Gastroesophageal sphincter (tissue), 4 donors: ENCODE results near the gene COL25A1. TPM values are rescaled to one million over a fixed set of nuclear protein-coding genes. Genes with fewer than 3 reads are reported as not detected.

Experiments
- ATAC-seq: fragments of 150-250 bp; one replicate; pipeline ENCODE4 v1.9.1; 2016; ENCODE audit warnings: mild to moderate bottlenecking, moderate library complexity
- H3K27ac ChIP-seq, 4 donors: fragments of 200-600 bp; sonication (generic) in 3 of 4; 1 replicate in 3 of 4; 2 replicates in 1 of 4; pipeline ENCODE4 v1.5.1; 2016 to 2019
- H3K27me3 ChIP-seq: fragments of 200-600 bp; sonication (generic); one replicate; pipeline ENCODE4 v1.5.1; 2019
- H3K36me3 ChIP-seq, 2 donors: fragments of 200-600 bp; sonication (generic); one replicate each; pipeline ENCODE4 v1.5.1; 2019; ENCODE audit warnings: control low read depth in 1 of 2
- H3K4me1 ChIP-seq, 3 donors: fragments of 200-600 bp; sonication (generic); 1 replicate in 2 of 3; 2 replicates in 1 of 3; pipeline ENCODE4 v1.5.1; 2016 to 2019; ENCODE audit warnings: control low read depth in 2 of 3
- H3K4me3 ChIP-seq, 2 donors: fragments of 200-600 bp; sonication (generic); one replicate each; pipeline ENCODE4 v1.5.1; 2019; ENCODE audit warnings: mild to moderate bottlenecking in 1 of 2, moderate library complexity in 1 of 2
- H3K9me3 ChIP-seq, 3 donors: fragments of 200-600 bp; sonication (generic); one replicate each; pipeline ENCODE4 v1.5.1; 2017 to 2019; ENCODE audit warnings: control low read depth in 2 of 3
- CTCF ChIP-seq, 4 experiments: fragments of 200-600 bp in 2 of 4; fragments of 450-650 bp in 2 of 4; sonication (generic) in 1 of 4; IDR thresholded peaks; one replicate each; pipeline ENCODE4 v1.5.1; 2017 to 2019; ENCODE audit warnings: antibody characterized with exemption in 4 of 4, mild to moderate bottlenecking in 2 of 4, moderate library complexity in 2 of 4
- EP300 ChIP-seq: sonication (generic); formaldehyde crosslinking; IDR thresholded peaks from one replicate; pipeline ENCODE4 v1.6.1; 2017; ENCODE audit warnings: antibody characterized with exemption, mild to moderate bottlenecking
- POLR2A ChIP-seq, 2 donors: fragments of 450-650 bp; IDR thresholded peaks; one replicate each; pipeline ENCODE4 v1.6.1; 2017; ENCODE audit warnings: antibody characterized with exemption in 2 of 2, mild to moderate bottlenecking in 2 of 2, moderate library complexity in 1 of 2
- POLR2AphosphoS5 ChIP-seq: sonication (generic); formaldehyde crosslinking; IDR thresholded peaks from one replicate; pipeline ENCODE4 v1.6.1; 2017; ENCODE audit warnings: antibody characterized with exemption
- WGBS, 2 donors: methylation state at CpG; one replicate each; pipeline ENCODE4 v1.1.5; 2018; ENCODE audit warnings: low coverage in 1 of 2; 5-methylcytosine and 5-hydroxymethylcytosine counted together
- total RNA-seq, 4 donors: library from RNA; depleted of rRNA; stranded (reverse); fragments of >200 nt; gene quantifications; one replicate each; pipeline ENCODE4 v1.1.0, GENCODE V29; 2016

The COL25A1 gene
- total RNA-seq, 4 donors from 2014 or later = 0.40 to 1.8 (median 1.0) TPM

GRCh38 chr4:109238746-109239145 lies 63.7 kb downstream of the COL25A1 start:
- Histone ChIP-seq H3K36me3 (no peaks in the 10 kb centered on the region), H3K9me3 (no peaks in the 10 kb centered on the region), H3K4me1 (no peaks in the 10 kb centered on the region), H3K4me3 (no peak overlapping the region), H3K27ac (no peak overlapping the region), H3K27me3 (no peaks in the 10 kb centered on the region)
- 69 to 80% methylated on average over 2 of the region's 2 CpGs for WGBS, 2 donors
- no peak for TF ChIP-seq POLR2AphosphoS5
- no peak for TF ChIP-seq CTCF (IDR thresholded peaks at IDR 0.05)
- no peak for TF ChIP-seq EP300
- ATAC-seq = no peak

GRCh38 chr4:109235683-109236082 lies 66.8 kb downstream of the COL25A1 start:
- ATAC-seq = no peak
- H3K27ac ChIP-seq = no peak overlapping the region
- H3K4me3 ChIP-seq = no peak overlapping the region
- no peaks in the 10 kb centered on the region for H3K36me3 ChIP-seq
- TF ChIP-seq POLR2AphosphoS5 (no peak), EP300 (no peak), POLR2A (IDR thresholded peaks at IDR 0.05) (no peak), CTCF (IDR thresholded peaks at IDR 0.05) (no peak)
- H3K27me3 ChIP-seq = no peaks in the 10 kb centered on the region
- H3K9me3 ChIP-seq = no peaks in the 10 kb centered on the region
- 90 to 95% methylated on average over 1 of the region's 1 CpG for WGBS, 2 donors
- no peaks in the 10 kb centered on the region for H3K4me1 ChIP-seq

GRCh38 chr4:109234596-109234995 lies 67.9 kb downstream of the COL25A1 start:
- Histone ChIP-seq H3K9me3 (no peaks in the 10 kb centered on the region), H3K36me3 (no peaks in the 10 kb centered on the region), H3K27me3 (no peaks in the 10 kb centered on the region), H3K4me3 (no peak overlapping the region), H3K27ac (no peak overlapping the region), H3K4me1 (no peaks in the 10 kb centered on the region)
- WGBS, 2 donors = 87% methylated on average over 2 of the region's 2 CpGs
- TF ChIP-seq POLR2AphosphoS5 = no peak
- ATAC-seq = no peak

GRCh38 chr4:109233570-109233969 lies 68.9 kb downstream of the COL25A1 start:
- Histone ChIP-seq H3K9me3 (no peaks in the 10 kb centered on the region), H3K36me3 (no peaks in the 10 kb centered on the region), H3K27ac (no peak overlapping the region), H3K27me3 (no peaks in the 10 kb centered on the region), H3K4me3 (no peak overlapping the region), H3K4me1 (no peaks in the 10 kb centered on the region)
- no peak for ATAC-seq
- TF ChIP-seq POLR2AphosphoS5 = no peak
- no peak for TF ChIP-seq CTCF (IDR thresholded peaks at IDR 0.05)
- no peak for TF ChIP-seq POLR2A (IDR thresholded peaks at IDR 0.05)
- no peak for TF ChIP-seq EP300
- WGBS, 2 donors = 78 to 88% methylated on average over 1 of the region's 1 CpG

- no peaks in the 10 kb centered on the region for H3K4me1 ChIP-seq
- TF ChIP-seq CTCF (IDR thresholded peaks at IDR 0.05) = no peak
- TF ChIP-seq POLR2AphosphoS5 = no peak
- no peak for TF ChIP-seq POLR2A (IDR thresholded peaks at IDR 0.05)
- TF ChIP-seq EP300 = no peak
- no peak for ATAC-seq
- no peaks in the 10 kb centered on the region for H3K9me3 ChIP-seq
- H3K4me3 ChIP-seq = no peak overlapping the region
- no peaks in the 10 kb centered on the region for H3K27me3 ChIP-seq
- H3K36me3 ChIP-seq = no peaks in the 10 kb centered on the region
- H3K27ac ChIP-seq = no peak overlapping the region
- 53 to 87% methylated on average over 1 of the region's 1 CpG for WGBS, 2 donors
Observed at GRCh38 chr4:109232681-109233080, 69.8 kb downstream of the COL25A1 start.
